ENCODE results near the gene DSTYK.
A peak's percentile ranks its signal among the peaks of the same experiment; 100 is the strongest.
"Not testable (repeated sequence)": the region's sequence is repeated elsewhere in the genome, so short reads cannot be mapped to it uniquely, and the experiment has no call there.

Gene DSTYK

DNA sequence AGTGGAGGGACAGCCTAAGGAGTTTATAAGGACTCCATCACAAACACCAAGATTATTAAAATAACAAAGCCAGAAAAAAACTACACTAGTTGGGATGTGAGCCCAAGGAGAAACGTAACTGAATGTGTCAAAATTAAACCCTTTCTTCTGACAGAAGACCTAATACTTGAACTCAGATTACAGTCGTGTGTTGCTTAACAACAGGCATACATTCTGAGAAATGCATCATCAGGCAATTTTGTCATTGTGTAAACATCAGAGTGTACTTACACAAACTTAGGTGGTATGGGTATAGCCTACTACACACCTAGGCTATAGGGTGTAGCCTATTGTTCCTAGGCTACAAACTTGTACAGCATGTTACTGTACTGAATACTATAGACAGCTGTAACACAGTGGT lies 23.4 kb downstream of the DSTYK start:
- TF ChIP-seq CTCF (IDR thresholded peaks at IDR 0.05; ENCODE audit: insufficient read depth, missing control alignments) = no peak
- FAIRE-seq (peak; percentile 51), DNase-seq (ENCODE audit: insufficient read length, low spot score) (no peak)

- no peak for TF ChIP-seq CTCF (IDR thresholded peaks at IDR 0.05; ENCODE audit: insufficient read depth, missing control alignments)
- no peak for DNase-seq (ENCODE audit: insufficient read length, low spot score)
- FAIRE-seq = no peak
Observed at GRCh38 chr1:205187420-205187819, 24.1 kb downstream of the DSTYK start.

DNA sequence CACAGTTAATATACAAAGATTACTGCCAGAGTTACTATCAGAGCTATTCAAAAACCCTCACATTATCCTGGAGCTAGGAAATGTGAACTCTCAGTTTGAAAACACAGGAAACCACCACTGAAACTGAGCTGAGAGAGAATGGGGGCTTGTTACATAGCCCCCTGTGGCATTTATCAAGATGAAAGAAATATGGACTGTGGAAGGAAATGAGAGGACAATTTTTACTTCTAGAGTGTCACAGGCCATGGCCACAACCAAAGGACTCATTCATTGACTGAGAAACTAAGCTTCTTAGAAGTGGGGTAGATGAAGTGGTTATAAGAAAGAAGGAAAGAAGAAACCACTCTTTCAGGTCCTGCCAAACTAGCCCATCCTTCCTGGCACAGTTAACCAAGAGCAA lies 25.3 kb downstream of the DSTYK start:
- TF ChIP-seq CTCF (IDR thresholded peaks at IDR 0.05; ENCODE audit: insufficient read depth, missing control alignments) = no peak
- DNase-seq (ENCODE audit: insufficient read length, low spot score) (no peak), FAIRE-seq (no peak)

- DNase-seq (ENCODE audit: insufficient read length, low spot score) = no peak
- FAIRE-seq = no peak
- TF ChIP-seq CTCF (IDR thresholded peaks at IDR 0.05; ENCODE audit: insufficient read depth, missing control alignments) = no peak
Observed at GRCh38 chr1:205183676-205184335, 27.7 kb downstream of the DSTYK start.

- FAIRE-seq (no peak), DNase-seq (ENCODE audit: insufficient read length, low spot score) (no peak)
- no peak for TF ChIP-seq CTCF (IDR thresholded peaks at IDR 0.05; ENCODE audit: insufficient read depth, missing control alignments)
Observed at GRCh38 chr1:205182930-205183329, 28.6 kb downstream of the DSTYK start.

- not testable (repeated sequence) for DNase-seq (ENCODE audit: insufficient read length, low spot score)
Observed at GRCh38 chr1:205180331-205180730, 31.2 kb downstream of the DSTYK start.

DNA sequence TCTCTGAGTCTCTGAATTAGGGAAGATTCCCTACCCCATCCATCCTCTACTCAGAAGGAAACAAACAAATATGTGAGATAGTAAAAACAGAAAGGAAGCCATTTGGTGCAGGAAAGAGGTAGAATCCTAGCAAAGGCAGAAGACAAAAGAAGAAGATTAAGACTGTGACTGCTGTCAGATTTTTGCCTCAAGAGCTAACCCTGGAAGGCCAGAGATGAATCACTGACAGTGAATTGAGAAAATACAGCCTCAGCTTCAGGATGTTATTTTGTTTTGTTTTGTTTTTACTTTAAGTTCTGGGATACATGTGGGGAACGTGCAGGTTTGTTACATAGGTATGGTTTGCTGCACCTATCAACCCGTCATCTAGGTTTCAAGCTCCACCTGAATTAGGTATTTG lies 31.7 kb downstream of the DSTYK start:
- no peak for TF ChIP-seq CTCF (IDR thresholded peaks at IDR 0.05; ENCODE audit: insufficient read depth, missing control alignments)
- DNase-seq (ENCODE audit: insufficient read length, low spot score) = no peak
- no peak for FAIRE-seq

More at GRCh38 chr1:205180331-205180730, 31.2 kb downstream of the DSTYK start:
- FAIRE-seq = not testable (repeated sequence)

Measured in D721Med (cell line).